GM12872 (cell line): ENCODE measurements around the gene OSBPL3.

Experiments used
- TF ChIP-seq, protein P1 (sequence below): IDR thresholded peaks from 3 replicates; pipeline ENCODE4 v1.5.1; 2011; ENCODE audit warnings: low read depth, mild to moderate bottlenecking, low read length, moderate library complexity; ENCODE audit not compliant: insufficient read depth

Gene OSBPL3

DNA sequence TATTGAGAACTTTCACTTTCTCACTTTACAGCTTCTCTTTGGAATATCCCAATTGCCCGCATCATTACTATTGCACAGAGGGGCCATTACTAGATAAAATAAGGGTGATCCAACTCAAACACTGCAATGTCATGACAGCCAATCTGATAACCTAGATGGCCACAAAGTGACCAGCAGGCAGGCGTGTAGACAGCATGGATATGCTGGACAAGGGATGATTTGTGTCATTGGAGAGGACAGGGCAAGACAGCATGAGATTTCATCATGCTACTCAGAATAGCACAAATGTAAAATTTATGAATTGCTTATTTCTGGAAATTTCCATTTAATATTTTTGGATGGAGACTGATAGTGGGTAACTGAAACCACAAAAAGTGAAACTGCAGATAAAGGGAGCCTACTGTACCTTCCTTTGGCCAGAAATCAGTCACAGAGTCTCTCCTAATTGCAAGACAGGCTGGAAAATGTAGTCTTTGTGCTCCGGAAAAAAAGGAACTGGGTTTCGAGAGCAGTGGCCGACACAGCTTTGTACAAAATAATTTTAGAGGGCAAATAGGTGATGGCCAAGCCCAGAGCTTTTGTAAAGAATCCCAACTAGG, 216.6 kb downstream of the OSBPL3 start:
- TF ChIP-seq, protein P1, sequence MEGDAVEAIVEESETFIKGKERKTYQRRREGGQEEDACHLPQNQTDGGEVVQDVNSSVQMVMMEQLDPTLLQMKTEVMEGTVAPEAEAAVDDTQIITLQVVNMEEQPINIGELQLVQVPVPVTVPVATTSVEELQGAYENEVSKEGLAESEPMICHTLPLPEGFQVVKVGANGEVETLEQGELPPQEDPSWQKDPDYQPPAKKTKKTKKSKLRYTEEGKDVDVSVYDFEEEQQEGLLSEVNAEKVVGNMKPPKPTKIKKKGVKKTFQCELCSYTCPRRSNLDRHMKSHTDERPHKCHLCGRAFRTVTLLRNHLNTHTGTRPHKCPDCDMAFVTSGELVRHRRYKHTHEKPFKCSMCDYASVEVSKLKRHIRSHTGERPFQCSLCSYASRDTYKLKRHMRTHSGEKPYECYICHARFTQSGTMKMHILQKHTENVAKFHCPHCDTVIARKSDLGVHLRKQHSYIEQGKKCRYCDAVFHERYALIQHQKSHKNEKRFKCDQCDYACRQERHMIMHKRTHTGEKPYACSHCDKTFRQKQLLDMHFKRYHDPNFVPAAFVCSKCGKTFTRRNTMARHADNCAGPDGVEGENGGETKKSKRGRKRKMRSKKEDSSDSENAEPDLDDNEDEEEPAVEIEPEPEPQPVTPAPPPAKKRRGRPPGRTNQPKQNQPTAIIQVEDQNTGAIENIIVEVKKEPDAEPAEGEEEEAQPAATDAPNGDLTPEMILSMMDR, result no peak

DNA sequence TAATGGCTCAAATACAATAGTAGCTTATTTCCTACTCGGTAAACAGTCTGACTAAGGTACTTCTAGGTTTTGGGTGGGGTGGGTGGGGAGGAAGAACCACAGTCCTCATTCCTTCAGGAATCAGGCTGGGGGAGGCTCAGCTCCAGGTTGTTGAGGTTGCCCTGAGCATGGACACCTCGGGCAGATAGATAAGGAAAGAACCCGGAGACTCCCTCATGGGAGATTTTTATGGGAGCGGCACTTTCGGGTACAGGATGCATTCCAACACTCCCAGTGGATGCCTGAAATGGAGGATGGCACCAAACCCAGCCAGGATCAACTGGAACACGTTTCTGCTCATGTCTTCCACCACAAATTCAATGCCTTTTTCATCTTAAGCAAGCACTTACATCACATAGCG, 217.2 kb downstream of the OSBPL3 start:
- TF ChIP-seq, protein P1, result no peak

DNA sequence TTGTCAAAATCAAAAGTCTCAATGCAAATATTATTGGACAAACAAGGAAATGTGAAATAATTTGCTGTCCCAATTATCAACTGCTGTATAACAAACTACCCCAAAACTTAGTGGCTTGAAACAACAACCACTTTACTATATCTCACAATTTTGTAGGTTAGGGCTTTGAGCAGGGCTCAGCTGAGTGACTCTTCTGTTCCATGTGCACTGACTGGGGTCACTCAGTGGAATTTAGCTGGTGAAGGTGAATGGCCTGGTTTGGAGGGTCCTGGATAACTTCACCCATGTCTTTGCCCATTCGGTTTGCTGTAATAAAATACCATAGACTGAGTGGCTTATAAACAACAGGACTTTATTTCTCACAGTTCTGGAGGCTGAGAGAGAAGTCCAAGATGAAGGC, 219.0 kb downstream of the OSBPL3 start:
- TF ChIP-seq, protein P1, result no peak

DNA sequence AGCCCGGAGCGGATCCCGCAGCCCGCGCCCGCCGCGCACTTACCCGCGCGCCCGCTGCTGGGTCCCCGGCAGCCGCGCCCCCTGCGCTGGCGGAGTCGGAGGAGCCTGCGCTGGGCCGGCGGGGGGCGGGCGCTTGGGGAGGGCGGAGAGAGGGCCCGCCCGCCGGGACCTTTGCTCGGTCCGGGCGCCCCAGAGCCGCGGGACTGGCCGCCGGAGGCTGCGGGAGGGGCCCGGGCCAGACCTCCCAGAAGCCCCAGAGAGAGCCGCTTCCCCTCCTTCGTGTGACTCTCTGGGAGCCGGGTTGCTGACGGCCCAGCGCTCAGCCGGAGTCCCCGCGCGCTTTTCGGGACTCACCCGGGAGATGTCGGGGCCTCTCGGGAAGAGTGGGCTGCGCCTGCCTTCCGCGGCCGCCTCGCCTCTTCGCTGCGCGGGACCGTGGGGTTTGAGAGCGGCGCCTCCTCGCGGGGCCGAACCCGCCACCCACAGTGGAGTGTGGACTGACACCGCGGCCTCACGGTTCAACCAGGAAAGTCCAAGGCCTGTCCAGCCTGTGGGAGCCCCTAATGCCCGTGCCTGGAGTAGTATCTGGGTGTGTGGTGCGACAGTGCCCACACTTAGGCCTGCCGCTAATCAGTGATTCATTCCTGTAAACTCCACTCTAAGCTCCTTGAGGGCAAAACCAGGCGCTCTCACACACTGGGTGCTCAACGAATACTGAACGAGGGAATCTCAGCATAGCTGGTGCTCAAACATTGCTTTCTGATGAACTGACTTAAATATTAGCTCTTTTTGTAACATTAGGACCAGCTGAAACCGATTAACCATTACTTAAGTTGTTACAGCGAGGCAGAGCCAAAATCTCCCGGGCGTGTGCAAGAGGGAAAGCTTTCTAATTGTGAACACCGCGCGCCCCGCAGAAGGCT, 222.4 kb downstream of the OSBPL3 start, which contains the start of gene GSDME:
TSS of gene GSDME (minus strand) at position 112 of the 923 bp plus-strand sequence. CDS start 7,690 bp downstream, outside the sequence.
- TF ChIP-seq, protein P1, result no peak

DNA sequence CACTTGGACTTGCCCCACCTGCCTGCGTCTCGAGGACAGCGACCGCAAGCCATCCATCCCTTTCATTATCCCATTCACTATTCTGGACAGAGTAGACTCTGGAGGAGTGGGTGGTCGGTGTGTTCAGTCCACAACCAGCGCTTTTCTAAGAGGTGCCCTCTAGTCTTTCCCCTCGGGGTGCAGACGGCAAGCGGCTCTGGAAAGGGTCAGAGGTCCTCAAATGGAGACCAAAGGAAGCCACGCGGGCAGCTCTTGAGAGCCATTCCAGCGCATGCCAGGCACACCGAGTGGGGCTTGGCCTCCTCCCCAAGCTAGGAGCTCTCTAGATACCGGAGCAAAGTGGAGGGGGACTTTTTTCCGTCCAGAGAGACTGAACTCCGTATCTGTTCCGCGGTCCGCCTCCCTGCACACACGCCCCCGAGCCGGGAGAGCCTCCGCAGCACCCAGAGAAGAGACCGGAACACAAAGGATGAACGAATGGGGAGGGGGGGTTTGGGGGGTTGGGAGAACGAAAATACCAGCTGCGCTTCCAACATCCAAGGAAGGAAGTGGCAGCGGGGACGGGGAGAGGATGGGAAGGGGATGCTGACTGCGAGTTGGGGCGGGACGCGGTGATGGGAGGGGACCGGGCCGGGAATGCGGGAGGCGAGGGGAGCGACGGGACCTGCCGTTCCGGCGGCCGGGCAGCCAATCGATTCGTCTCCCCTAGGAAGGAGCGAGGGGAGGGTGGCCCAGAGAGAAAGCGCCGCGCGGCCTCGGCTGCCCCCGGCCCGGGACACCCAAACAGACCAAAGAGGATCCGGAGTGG, 223.2 kb downstream of the OSBPL3 start:
- TF ChIP-seq, protein P1, result no peak

DNA sequence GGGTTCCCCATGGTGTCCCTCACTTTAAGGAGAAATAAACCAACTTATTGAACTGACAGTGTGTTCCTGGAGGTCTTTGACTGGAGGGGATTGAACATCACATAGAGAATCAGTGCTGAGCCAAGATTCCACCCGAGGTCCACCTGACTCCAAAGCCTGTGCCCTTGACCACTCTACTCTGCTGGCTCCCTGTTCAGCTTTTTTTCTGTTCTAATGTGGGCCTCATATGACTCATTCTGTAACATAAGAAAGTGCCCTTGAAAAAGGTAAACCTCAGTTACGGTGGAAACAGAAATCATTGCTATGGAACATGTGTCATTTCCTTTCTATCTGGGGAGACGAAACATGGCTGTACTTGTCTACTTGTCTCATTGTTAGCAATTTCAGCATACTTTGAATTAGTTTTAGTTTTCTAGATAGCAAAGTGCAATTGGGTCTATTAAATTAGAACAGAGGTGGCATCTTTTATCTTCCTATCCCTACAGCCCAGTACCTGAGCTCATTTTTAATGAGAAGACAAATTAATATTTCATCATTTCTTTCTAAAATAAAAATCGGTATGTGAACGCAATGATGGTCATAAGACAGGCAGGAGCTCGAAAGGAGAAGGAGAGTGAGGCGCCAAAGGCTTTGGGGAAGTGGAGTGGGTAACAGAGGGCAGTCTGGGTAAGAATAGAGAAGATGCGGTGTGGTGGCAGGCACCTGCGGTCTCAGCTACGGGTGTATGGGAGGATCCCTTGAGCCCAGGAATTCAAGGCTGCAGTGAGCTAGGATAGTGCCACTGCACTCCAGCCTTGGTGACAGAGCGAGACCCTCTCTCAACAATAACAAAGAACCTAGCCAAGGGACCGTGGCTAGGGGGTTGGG, 224.2 kb downstream of the OSBPL3 start:
- TF ChIP-seq, protein P1, result no peak
